GM23338 (cell line): ENCODE measurements around the gene KCNT2.

Experiments used
- CREB1 ChIP-seq: fragments of 250-450 bp; sonication (Bioruptor Pico); IDR thresholded peaks from 2 replicates; pipeline ENCODE4 v1.5.0; 2020; ENCODE audit warnings: low read depth, mild to moderate bottlenecking, moderate library complexity
- CTCF ChIP-seq, 2 experiments: fragments of 200-600 bp in 1 of 2; sonication (generic) in 1 of 2; conservative IDR thresholded peaks; 2 replicates each; pipeline versions ENCODE4 v1.5.1 to v1.6.1; 2016 to 2017; ENCODE audit warnings: antibody characterized with exemption in 2 of 2, low read depth in 2 of 2, mild to moderate bottlenecking in 2 of 2, moderate library complexity in 1 of 2
- ETS1 ChIP-seq: IDR thresholded peaks from 2 replicates; pipeline ENCODE4 v1.6.1; 2016; ENCODE audit warnings: antibody characterized with exemption
- EZH2 ChIP-seq: fragments of 200-600 bp; sonication (generic); IDR thresholded peaks from one replicate; pipeline ENCODE4 v1.8.0; 2017; ENCODE audit warnings: antibody characterized with exemption, mild to moderate bottlenecking, low read depth; ENCODE audit not compliant: unreplicated experiment
- EZH2phosphoT487 ChIP-seq: fragments of 200-600 bp; sonication (generic); IDR thresholded peaks from one replicate; pipeline ENCODE4 v1.8.1; 2018; ENCODE audit warnings: antibody characterized with exemption; ENCODE audit not compliant: unreplicated experiment
- JUNB ChIP-seq: IDR thresholded peaks from one replicate; pipeline ENCODE4 v1.6.1; 2016; ENCODE audit warnings: antibody characterized with exemption; ENCODE audit not compliant: unreplicated experiment
- NANOG ChIP-seq: IDR thresholded peaks from 2 replicates; pipeline ENCODE4 v1.6.1; 2016; ENCODE audit warnings: antibody characterized with exemption, borderline replicate concordance
- POLR2AphosphoS5 ChIP-seq: IDR thresholded peaks from 2 replicates; pipeline ENCODE4 v1.6.1; 2016; ENCODE audit warnings: antibody characterized with exemption, low read depth
- REST ChIP-seq: IDR thresholded peaks from one replicate; pipeline ENCODE4 v1.6.1; 2018; ENCODE audit warnings: antibody characterized with exemption; ENCODE audit not compliant: unreplicated experiment
- STAT1 ChIP-seq: IDR thresholded peaks from one replicate; pipeline ENCODE4 v1.6.1; 2016; ENCODE audit warnings: antibody characterized with exemption; ENCODE audit not compliant: unreplicated experiment
- ZNF114 ChIP-seq: fragments of 250-450 bp; sonication (Bioruptor Pico); IDR thresholded peaks from 2 replicates; pipeline ENCODE4 v1.5.0; 2020; ENCODE audit warnings: mild to moderate bottlenecking, moderate library complexity
- ZNF331 ChIP-seq: fragments of 250-450 bp; sonication (Bioruptor Pico); IDR thresholded peaks from 2 replicates; pipeline ENCODE4 v1.5.0; 2020; ENCODE audit warnings: low read depth, mild to moderate bottlenecking, moderate library complexity
- ZNF462 ChIP-seq: fragments of 250-450 bp; sonication (Bioruptor Pico); IDR thresholded peaks from 2 replicates; pipeline ENCODE4 v1.5.0; 2020; ENCODE audit warnings: mild to moderate bottlenecking, moderate library complexity

GRCh38 chr1:196573226-196573625 lies 35.0 kb downstream of the KCNT2 start:
- TF ChIP-seq CTCF (conservative IDR thresholded peaks at IDR 0.05; ENCODE audit: low read depth in 2 of 2), result no peak
- no peak for TF ChIP-seq CREB1 (CRISPR knock-in tag)
- no peak for TF ChIP-seq REST
- TF ChIP-seq EZH2, result no peak
- no peak for TF ChIP-seq POLR2AphosphoS5
- TF ChIP-seq ZNF331, result no peak
- no peak for TF ChIP-seq JUNB
- no peak for TF ChIP-seq EZH2phosphoT487
- no peak for TF ChIP-seq STAT1
- TF ChIP-seq ETS1, result no peak
- TF ChIP-seq ZNF114, result no peak
- TF ChIP-seq NANOG, result no peak
- no peak for TF ChIP-seq ZNF462 (CRISPR knock-in tag)
